NCI-H345 (cell line): Measurements from ENCODE around the gene HLF.

ENCODE experiments used
- DNase-seq: peaks from one replicate; lab custom pipeline; 2025; lab: John Stamatoyannopoulos, UW

Gene HLF

DNA sequence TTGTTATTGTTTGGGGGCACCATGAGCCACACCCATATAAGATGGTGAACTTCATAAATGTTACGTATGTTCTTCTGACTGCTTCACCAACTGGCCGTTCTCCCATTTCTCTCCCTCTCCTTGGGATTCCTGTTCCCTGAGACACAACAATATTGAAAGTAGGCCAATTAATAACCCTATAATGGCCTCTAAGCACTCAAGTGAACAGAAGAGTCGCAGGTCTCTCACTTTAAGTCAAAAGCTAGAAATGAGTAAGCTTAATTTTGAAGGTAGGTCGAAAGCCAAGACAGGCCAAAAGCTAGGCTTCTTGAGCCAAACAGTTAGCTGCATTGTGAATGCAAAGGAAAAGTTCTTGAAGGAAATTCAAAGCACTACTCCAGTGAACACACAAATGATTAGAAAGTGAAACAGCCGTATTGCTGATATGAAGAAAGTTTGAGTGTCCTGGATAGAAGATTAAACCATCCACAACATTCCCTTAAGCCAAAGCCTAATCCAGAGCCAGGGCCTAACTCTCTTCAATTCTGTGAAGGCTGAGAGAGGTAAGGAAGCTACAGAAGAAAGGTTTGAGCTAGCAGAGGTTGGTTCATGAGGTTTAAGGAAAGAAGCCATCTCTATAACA lies 25.8 kb downstream of the HLF start:
- no peak for DNase-seq

GRCh38 chr17:55291114-55291507 lies 26.4 kb downstream of the HLF start:
- no peak for DNase-seq

- no peak for DNase-seq
These were observed 27.3 kb downstream of the HLF start for GRCh38 chr17:55292094-55292493.

DNA sequence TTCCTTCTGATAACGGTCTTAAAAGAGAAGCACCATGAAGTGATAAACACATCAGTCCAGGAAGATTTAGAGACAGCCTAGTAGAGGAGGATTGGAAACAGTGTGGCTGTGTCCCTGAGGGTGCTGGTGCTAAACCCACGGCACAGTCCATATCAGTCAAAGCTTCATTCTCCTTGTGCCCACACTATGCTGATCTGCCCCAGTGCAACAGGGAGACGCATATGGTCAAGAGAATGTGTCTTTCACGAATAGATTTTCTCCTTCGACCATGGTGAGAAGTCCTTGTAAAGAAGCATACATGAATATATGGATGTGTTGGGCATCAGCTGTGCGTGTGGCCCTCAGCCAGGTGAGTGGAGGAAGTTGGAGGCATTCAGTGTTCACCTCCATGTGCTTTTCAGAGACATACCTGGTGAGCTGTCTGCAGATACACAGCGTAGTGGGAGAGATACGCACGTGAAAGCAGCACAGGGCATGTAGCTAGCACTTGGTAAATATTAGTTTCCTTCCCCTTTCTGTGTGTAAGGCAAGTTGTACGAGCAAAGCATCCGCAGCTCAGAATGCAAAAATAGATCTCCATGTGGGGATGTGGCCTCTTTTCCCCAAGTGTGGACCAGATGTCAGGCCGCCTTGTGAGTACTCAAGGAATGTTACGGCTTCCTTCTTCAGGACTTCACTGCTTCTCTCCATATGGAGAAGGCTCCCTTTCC lies 29.4 kb downstream of the HLF start:
- DNase-seq = no peak

DNA sequence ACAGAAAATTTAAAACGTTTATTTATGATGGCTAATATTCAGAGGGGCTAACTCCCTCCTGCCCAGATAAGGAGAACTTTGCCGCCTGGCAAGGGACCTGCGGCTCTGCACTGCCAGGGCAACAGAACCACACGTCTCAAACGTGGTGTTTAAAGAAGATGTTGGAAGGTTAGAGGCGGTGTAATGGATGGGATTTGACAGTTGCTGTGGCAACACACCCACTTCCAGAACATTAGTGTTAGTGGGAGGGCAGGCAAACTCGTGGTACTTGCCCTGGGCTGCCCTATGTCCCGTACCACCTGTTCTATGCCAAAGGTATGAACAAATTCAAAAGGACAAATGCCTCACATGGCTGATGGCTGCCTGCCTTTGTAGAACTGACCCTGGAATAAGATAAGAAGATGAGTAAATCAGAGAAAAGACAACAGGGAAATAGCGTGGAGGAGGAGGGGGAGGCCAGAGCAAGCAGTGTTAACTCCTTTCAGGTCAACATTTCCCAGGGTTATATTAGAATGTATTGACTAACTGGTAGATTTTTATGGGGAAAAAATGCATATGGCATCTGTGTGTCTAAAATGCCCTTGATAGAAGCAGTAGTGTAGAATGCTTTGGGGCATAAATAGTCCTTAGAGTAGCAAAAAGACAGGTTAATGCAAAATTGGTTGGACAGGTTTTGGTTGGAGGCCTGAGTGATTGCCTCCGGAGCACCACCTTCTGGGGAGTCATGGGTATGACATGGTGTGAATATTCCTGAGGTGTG lies 30.8 kb downstream of the HLF start:
- DNase-seq = peak; percentile 36

DNA sequence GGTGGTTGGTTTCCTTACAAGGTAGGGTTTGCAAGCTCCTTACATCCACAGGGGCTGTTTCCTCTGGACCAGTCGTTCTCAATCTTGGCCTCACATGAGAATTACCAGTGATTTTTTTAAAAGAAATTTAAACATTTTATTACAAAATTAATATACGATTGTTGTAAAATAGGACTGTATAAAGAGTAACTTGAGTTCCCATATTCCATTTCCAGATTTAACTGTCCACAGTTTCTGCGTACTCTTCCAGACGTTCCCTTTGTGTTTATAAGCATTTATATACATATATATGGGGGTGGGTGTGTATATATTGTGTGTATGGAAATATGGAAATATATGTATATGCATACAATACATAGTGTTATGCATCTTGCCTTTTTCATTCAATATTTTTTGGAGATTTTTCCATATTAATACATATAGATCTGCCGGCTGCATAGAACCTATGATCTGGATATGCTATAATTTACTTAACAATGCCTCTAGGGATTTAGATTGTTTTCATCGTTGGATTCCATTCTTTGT lies 31.5 kb downstream of the HLF start:
- no peak for DNase-seq

DNA sequence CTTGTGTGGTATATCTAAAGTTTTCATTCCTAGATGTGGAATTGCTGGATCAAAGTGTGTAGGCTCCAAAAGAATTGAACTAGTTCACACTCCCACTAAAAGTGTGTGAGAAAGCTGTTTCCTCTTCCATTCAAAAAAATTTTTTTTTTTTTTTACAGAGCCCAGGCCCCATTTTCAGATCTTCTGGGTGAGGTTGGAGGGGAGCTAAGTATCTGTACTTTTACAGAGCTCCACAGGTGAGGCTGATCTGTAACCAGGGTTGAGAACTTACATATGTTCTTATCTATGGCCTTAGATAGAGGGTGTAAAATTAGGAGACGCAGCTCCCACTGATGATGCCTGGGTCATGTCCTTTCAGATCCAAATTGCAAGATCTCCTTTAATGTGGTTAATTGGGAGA lies 31.9 kb downstream of the HLF start:
- DNase-seq = no peak

DNA sequence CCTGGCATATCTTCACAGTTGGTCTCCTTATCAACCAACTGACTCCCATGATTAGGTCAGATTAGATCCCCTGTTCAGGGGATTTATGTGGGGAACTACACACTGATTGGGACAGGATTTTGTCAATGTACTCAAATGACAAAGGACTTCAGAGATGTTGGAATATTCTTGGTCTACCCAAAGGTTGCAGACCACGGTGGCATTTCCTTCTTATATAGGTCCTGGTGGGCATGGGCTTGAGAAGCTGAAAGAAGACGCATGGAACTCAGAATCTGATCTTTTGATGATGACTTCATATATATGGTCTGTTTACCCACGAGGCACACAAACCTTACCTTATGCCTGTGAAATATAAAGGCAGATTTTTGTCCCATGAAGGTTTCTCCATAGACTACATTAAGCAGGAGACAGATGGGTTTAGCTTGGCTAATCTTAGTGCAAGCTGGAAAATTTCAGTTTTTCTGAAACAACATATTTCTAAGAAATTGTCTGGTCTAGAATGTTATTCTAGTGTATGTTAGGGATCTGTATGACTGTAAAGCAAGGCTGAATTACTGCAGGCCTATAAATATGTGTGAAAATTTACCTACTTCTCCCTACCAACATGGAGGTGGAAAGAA lies 33.5 kb downstream of the HLF start:
- no peak for DNase-seq

- DNase-seq = no peak
These were observed 34.5 kb downstream of the HLF start for GRCh38 chr17:55299162-55299838.

DNA sequence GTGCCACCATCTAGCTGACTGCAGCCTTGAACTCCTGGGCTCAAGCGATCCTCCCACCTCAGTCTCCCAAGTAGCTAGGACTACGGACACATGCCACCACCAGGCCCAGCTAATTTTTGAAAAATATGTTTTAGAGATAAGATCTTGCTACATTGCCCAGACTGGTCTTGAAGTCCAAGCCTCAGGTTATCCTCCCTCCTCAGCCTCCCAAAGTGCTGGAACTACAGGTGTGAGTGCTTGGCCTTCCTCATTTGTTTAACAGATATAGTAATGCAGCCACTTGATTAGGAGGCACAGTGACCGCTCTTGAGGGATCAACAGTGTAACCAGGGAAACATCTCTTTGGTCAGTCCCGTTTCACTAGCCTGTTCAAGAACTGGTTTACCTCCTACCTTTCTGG lies 35.1 kb downstream of the HLF start:
- no peak for DNase-seq

GRCh38 chr17:55300479-55301290 lies 35.9 kb downstream of the HLF start:
- DNase-seq = no peak

- DNase-seq = peak; percentile 18
These were observed 37.0 kb downstream of the HLF start for GRCh38 chr17:55301521-55302406.

GRCh38 chr17:55302407-55302787 lies 37.6 kb downstream of the HLF start:
- DNase-seq = no peak

DNA sequence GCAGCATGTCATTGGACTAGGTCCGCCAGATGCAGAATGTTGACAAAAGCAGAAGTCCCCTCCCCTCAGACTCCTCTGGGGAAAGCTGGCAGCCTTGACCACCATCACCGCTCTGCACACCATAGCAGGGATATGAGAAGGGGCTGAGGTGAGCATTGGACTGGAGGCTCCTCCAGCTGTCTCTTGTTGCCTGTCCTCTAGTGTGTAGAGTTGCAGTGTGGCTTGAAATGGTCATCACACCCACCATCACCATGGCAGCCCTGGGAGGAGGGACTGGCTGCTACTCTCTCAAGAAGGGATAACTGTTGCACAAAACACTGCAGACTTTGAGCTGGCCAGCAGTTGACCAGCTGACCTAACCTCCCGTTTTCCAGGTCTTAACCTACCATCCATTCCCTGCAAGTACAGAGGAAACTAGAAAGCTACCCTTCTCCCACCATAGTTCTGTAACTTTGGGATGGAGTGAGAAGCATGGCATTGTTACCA lies 38.3 kb downstream of the HLF start:
- no peak for DNase-seq

DNA sequence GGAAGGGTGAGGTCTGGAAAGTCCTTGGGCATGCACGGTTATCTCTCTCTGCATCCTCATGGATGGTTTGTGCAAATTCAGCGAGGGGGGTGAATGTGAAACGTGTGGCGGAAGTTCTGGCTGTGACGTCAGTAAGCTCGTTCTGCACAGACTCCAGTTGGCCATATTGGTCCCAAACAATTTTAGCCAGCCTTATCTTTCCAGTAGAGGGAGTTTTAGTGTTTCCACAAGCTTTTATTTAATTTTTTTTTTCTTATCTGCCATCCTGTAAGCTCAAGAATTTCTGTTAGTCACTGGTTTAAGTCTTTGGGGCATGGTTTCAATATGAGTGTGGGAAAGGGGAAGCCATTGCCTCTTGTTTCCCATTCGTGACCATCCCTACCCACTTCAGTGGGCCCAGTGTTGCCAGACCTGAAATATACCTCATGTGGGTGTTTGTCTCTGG lies 39.0 kb downstream of the HLF start:
- no peak for DNase-seq

DNA sequence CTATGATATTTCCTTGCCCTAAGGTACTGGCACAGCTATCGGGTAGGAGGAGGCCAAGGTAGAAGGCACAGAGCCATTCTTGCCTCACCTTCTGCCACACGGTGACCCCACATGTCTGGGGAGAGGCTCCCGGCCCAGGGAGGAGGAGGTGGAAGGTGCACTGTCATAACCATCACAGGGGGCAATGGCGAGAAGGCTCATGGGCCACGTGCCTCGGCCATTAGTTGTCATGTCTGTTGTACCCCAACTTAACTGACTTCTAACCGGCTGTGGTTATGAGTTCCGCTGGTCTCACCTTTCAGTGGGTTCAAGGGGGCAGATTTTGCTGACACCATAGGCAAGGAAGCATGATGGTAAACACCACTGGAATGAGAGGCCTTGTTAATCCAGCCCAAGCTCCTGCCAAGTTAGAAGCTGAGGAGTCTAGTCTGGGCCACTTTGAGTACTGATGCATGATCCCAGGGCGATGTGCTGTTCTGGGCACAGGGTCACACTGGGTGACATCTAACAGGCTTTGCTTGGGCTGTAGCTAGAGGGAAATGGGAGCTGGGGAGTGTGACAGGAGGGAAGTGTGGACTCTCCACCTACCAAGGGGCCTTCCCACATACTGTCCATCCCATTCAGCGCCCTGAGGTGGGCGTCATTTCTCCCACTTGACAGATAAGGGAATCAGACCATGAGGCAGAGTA lies 39.6 kb downstream of the HLF start:
- DNase-seq = no peak

- DNase-seq = no peak
These were observed 40.7 kb downstream of the HLF start for GRCh38 chr17:55305321-55306087.

DNA sequence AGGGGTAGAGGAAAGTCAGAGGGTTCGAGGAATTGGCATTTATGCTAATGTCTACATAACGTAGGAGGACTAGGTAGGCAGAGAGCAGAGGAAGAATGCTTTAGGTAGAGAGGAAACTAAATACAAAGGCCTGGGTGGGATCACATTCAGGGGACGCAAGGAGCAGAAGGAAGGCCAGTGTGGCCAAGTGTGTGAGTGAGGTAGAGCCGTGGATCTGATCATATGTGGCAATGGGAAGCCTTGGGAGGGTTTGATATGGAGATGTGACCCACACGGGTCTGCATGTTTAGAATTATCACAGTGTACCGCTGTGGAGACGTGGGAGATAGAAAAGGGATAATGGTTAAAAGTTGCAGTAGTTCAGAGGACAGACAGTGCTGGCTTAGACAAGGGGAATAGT lies 43.1 kb downstream of the HLF start:
- no peak for DNase-seq
